ENCODE results near the gene GNAI3.

GNAI3 gene

DNA sequence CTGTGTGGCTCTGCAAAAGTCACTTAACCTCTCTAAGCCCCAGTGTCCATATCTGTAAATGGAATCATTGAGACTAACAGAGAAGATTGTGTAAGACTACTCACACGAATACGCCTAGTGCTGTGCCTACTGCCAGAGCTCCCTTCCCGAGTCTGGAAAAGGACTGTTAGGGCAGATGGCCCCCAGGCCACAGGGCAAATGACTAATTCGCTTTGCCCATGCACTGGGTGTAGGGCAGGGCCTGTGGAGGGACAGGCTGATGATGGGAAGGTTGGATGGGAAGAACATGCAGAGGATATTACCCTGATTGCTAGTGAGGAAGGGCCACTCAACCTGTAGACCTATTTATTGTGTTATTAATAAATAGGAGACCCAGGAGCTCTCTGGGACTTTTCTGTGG is 12.9 kb upstream of the GNAI3 start:
- H3K9me3 Mint-ChIP-seq: no peaks in the 10 kb centered on the region

GRCh38 chr1:109535971-109536491 is 12.4 kb upstream of the GNAI3 start:
- Mint-ChIP-seq H3K36me3 (no peaks in the 10 kb centered on the region), H3K27me3 (no peaks in the 10 kb centered on the region), H3K4me1 (peaks cover 19% of the 10 kb centered on the region), H3K4me3 (no peak overlapping the region), H3K9me3 (no peaks in the 10 kb centered on the region), H3K27ac (no peak overlapping the region)

More for the DNA sequence above, 12.9 kb upstream of the GNAI3 start:
- H3K36me3 Mint-ChIP-seq: no peaks in the 10 kb centered on the region
- H3K4me1 Mint-ChIP-seq: peaks cover 24% of the 10 kb centered on the region
- H3K27me3 Mint-ChIP-seq: no peaks in the 10 kb centered on the region
- no peak overlapping the region for H3K4me3 Mint-ChIP-seq
- no peak overlapping the region for H3K27ac Mint-ChIP-seq

DNA sequence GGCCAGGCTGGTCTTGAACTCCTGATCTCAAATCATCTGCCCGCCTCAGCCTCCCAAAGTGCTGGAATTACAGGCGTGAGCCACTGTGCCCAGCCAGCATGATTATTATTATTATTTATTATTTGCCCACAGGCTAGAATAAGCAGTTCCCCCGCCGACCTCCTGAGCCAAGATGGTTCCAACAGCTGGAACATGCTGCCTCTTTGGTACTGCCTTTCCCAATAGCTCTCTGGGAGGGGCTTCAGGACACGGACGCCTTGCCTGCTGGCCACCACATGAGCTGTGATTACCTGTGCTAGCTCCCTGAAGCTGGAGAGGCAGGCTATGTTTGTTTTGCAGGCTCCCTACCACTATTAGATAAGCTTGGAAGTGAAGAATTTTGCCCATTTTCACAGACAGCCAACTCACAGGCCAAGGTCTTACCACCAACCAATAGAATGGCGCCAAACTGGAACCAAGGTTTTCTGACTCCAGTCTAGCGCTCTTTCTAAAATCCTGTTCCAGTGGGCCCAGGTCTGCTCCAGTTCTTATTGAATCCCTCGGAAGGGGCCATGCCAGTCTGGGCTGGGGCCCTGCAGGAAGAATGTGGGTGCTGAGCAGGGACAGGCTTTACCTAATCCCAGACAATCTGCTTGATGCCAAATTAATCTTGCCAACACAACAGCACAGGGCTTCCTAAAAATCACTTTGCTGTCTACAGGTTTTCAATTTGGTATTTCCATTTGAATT is 10.8 kb upstream of the GNAI3 start:
- Mint-ChIP-seq H3K4me1 (peaks cover 3% of the 10 kb centered on the region), H3K27me3 (no peaks in the 10 kb centered on the region), H3K36me3 (no peaks in the 10 kb centered on the region), H3K9me3 (no peaks in the 10 kb centered on the region), H3K4me3 (no peak overlapping the region), H3K27ac (no peak overlapping the region)

GRCh38 chr1:109538827-109539555 is 9.4 kb upstream of the GNAI3 start:
- no peaks in the 10 kb centered on the region for H3K4me1 Mint-ChIP-seq
- no peaks in the 10 kb centered on the region for H3K36me3 Mint-ChIP-seq
- no peak overlapping the region for H3K27ac Mint-ChIP-seq
- no peaks in the 10 kb centered on the region for H3K9me3 Mint-ChIP-seq
- no peak overlapping the region for H3K4me3 Mint-ChIP-seq
- H3K27me3 Mint-ChIP-seq: no peaks in the 10 kb centered on the region

- Mint-ChIP-seq H3K27me3 (no peaks in the 10 kb centered on the region), H3K4me3 (no peak within 1 kb of the TSS), H3K4me1 (no peaks in the 10 kb centered on the region), H3K36me3 (no peaks in the 10 kb centered on the region), H3K27ac (no peak within 1 kb of the TSS), H3K9me3 (no peaks in the 10 kb centered on the region)
These were observed 8.7 kb upstream of the GNAI3 start, which contains the start of gene GPR61 for GRCh38 chr1:109539676-109540075. GPR61 (plus strand) TSS chr1:109539872; CDS start chr1:109543023, 3,151 bp downstream.

- Mint-ChIP-seq H3K4me1 (peaks cover 3% of the 10 kb centered on the region), H3K27ac (no peak overlapping the region), H3K4me3 (no peak overlapping the region), H3K9me3 (no peaks in the 10 kb centered on the region), H3K36me3 (no peaks in the 10 kb centered on the region), H3K27me3 (no peaks in the 10 kb centered on the region)
These were observed 7.3 kb upstream of the GNAI3 start for GRCh38 chr1:109541102-109541501.

DNA sequence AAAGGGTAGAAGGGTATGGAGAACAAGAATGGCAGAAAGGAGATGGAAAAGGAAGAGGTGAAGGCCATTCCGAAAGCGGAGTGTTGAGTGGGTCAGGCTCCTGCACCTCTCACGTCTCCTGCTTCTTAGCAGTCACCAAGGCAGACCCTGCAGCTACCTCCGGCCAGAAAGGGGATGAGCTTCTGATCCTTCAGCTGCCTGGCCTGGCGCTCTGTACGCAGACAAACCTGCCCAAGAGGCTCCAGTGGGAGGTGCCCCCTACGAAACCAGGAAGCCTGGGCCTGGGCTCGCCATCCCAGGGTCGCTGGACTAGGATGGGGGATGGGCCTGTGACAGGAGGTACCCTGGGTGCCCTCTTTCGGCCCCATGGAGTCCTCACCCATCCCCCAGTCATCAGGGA is 5.8 kb upstream of the GNAI3 start:
- H3K27me3 Mint-ChIP-seq: no peaks in the 10 kb centered on the region
- H3K9me3 Mint-ChIP-seq: no peaks in the 10 kb centered on the region
- no peak overlapping the region for H3K27ac Mint-ChIP-seq
- H3K4me1 Mint-ChIP-seq: peaks cover 18% of the 10 kb centered on the region
- no peak overlapping the region for H3K4me3 Mint-ChIP-seq
- H3K36me3 Mint-ChIP-seq: no peaks in the 10 kb centered on the region

- H3K4me3 Mint-ChIP-seq: no peak overlapping the region
- H3K36me3 Mint-ChIP-seq: no peaks in the 10 kb centered on the region
- H3K4me1 Mint-ChIP-seq: peaks cover 21% of the 10 kb centered on the region
- H3K9me3 Mint-ChIP-seq: no peaks in the 10 kb centered on the region
- no peaks in the 10 kb centered on the region for H3K27me3 Mint-ChIP-seq
- H3K27ac Mint-ChIP-seq: no peak overlapping the region
These were observed 5.0 kb upstream of the GNAI3 start for GRCh38 chr1:109543283-109543987.

DNA sequence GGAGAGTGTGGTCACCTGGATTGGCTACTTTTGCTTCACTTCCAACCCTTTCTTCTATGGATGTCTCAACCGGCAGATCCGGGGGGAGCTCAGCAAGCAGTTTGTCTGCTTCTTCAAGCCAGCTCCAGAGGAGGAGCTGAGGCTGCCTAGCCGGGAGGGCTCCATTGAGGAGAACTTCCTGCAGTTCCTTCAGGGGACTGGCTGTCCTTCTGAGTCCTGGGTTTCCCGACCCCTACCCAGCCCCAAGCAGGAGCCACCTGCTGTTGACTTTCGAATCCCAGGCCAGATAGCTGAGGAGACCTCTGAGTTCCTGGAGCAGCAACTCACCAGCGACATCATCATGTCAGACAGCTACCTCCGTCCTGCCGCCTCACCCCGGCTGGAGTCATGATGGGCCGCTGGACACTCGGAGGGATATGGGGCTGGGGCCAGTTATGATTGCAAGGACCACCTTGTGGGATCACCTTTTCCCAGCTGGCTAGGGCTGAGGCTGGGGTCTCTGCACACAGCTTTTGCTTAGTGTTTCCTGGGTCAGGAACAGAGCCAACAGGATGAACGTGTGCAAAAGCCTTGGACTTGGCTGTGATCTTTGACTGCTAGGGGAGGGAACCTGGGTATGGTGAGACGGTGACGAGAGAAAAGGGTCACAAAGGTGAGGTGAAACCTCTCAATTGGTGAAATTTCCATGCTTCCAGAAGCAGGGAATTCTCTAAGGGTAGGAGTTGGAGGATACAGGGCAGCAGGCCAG is 4.3 kb upstream of the GNAI3 start:
- Mint-ChIP-seq H3K27me3 (no peaks in the 10 kb centered on the region), H3K36me3 (no peaks in the 10 kb centered on the region), H3K4me1 (peaks cover 25% of the 10 kb centered on the region), H3K4me3 (no peak overlapping the region), H3K9me3 (no peaks in the 10 kb centered on the region), H3K27ac (no peak overlapping the region)

DNA sequence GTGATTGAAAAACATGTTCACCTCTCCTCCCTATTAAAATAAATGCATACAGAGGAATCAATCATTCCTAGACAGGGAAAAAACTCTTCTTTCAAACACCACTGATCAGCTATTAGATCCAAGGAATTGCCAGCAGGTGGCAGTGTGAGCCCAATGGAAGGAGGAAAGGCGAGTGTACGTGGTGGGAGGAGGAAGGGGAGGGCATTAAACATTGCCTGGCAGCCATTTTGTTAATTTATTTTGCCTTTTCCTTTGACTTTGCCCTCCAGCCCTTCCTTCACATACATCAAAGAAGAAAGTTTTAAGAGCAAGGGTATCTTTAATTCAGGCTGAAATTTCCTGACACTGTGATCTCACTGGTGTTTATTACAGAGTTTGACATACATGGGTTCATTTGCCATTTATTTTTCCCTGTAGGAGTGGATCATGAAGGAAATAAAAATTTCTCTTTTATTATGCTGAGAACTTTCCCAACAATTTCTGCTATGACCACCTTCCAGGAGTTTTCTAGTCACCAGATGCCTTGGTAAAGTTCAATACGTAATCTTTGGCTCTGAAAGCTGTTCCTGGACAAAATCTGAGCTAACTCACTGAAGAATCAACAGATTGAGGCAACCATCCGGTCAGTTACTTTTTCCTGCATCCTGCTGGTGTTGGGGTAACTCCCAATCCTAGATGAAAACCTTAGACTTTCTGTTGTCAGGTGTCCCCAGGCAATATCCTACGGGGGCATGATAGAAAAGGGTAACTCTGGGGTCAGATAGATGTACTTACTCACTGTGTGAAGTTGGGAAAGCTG is 1.9 kb upstream of the GNAI3 start:
- H3K4me3 Mint-ChIP-seq: peak overlapping the region; percentile 93

GRCh38 chr1:109547463-109548320 is 723 bp upstream of the GNAI3 start:
- H3K36me3 Mint-ChIP-seq: peaks cover 2% of the 10 kb centered on the region
- H3K4me3 Mint-ChIP-seq: peak overlapping the region; percentile 93

More for the DNA sequence above, 1.9 kb upstream of the GNAI3 start:
- Mint-ChIP-seq H3K27ac (peak overlapping the region; percentile 98), H3K27me3 (no peaks in the 10 kb centered on the region), H3K4me1 (peaks cover 47% of the 10 kb centered on the region), H3K36me3 (peaks cover under 1% of the 10 kb centered on the region), H3K9me3 (no peaks in the 10 kb centered on the region)

DNA sequence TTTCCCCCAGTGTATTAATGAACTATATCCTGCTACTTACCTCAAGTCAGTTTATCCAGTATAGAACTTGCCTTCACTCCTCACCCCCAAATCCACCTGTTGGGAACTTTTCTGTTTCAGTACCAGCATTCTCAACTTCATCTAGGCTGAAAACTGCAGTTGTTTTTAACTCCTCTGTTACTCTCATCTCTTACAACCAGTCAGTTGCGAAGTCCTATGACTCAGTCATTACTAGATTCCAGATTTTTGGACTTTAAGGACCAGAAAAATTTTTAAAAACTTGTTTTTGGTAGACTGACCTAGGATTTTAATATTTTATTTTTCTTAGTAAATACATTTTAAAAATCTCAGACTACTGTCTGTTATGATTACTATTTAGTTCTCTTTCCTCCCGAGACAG is 8.1 kb downstream of the GNAI3 start:
- Mint-ChIP-seq H3K27ac (no peak overlapping the region), H3K4me3 (no peak overlapping the region), H3K27me3 (no peaks in the 10 kb centered on the region), H3K4me1 (peaks cover 91% of the 10 kb centered on the region), H3K36me3 (peaks cover 5% of the 10 kb centered on the region), H3K9me3 (no peaks in the 10 kb centered on the region)

More at GRCh38 chr1:109547463-109548320, 723 bp upstream of the GNAI3 start:
- peak overlapping the region; percentile 98 for H3K27ac Mint-ChIP-seq
- no peaks in the 10 kb centered on the region for H3K27me3 Mint-ChIP-seq
- peaks cover 53% of the 10 kb centered on the region for H3K4me1 Mint-ChIP-seq
- no peaks in the 10 kb centered on the region for H3K9me3 Mint-ChIP-seq

GRCh38 chr1:109557520-109557919 is 9.1 kb downstream of the GNAI3 start:
- H3K27ac Mint-ChIP-seq: no peak overlapping the region
- H3K9me3 Mint-ChIP-seq: no peaks in the 10 kb centered on the region
- peaks cover 97% of the 10 kb centered on the region for H3K4me1 Mint-ChIP-seq
- H3K4me3 Mint-ChIP-seq: no peak overlapping the region
- no peaks in the 10 kb centered on the region for H3K27me3 Mint-ChIP-seq
- H3K36me3 Mint-ChIP-seq: peaks cover 4% of the 10 kb centered on the region

GRCh38 chr1:109559995-109560394 is 11.6 kb downstream of the GNAI3 start:
- Mint-ChIP-seq H3K9me3 (no peaks in the 10 kb centered on the region), H3K27me3 (no peaks in the 10 kb centered on the region), H3K27ac (peak overlapping the region; percentile 10), H3K36me3 (peaks cover 7% of the 10 kb centered on the region), H3K4me3 (no peak overlapping the region), H3K4me1 (peaks cover 94% of the 10 kb centered on the region)

Data from activated naive CD4-positive, alpha-beta T cell treated with anti-CD3 and anti-CD28 coated beads, Interleukin-2, amount 50 U/mL, for 24 hours (primary cell).